ENCODE results near the gene UBQLNL. TPM values are rescaled to one million over a fixed set of nuclear protein-coding genes. Genes with fewer than 3 reads are reported as not detected.

Gene UBQLNL, protein sequence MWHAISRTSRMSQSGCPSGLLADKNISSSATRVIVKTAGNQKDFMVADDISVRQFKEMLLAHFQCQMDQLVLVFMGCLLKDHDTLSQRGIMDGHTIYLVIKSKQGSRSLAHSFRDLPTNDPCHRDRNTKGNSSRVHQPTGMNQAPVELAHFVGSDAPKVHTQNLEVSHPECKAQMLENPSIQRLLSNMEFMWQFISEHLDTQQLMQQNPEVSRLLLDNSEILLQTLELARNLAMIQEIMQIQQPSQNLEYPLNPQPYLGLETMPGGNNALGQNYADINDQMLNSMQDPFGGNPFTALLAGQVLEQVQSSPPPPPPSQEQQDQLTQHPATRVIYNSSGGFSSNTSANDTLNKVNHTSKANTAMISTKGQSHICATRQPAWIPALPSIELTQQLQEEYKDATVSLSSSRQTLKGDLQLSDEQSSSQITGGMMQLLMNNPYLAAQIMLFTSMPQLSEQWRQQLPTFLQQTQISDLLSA
- total RNA-seq, result under 1 TPM; 0.30 to 0.60 TPM

DNA sequence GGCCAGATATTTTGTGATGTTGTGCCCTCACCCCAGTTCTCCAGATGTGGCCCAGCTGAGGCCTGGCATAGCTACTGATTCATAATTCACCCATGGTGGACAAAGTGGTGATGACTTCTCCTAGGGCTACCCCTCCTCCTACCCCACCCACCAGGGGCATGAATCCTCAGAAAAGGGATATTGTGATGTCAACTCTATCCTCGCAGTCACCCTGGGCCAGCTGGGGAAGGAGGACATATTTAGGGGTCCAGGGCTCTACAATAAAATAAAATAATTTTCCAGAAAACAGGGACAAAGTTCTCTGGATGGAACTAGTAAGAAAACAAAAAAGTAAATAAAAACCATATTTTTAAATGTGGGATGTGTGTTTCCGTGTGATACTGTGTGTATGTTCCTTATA is at the start of gene UBQLNL:
UBQLNL (minus strand) TSS at position 101 of the 400 bp plus-strand sequence. CDS start 258 bp downstream, outside the sequence.
- POLR2A ChIA-PET, result no interaction called here
- DNase-seq, result no peak
- Mint-ChIP-seq H3K27me3 (no peaks in the 10 kb centered on the region), H3K4me1 (no peaks in the 10 kb centered on the region), H3K36me3 (no peaks in the 10 kb centered on the region), H3K27ac (no peak within 1 kb of the TSS), H3K9me3 (no peaks in the 10 kb centered on the region), H3K4me3 (no peak within 1 kb of the TSS)
- no peak for ATAC-seq (ENCODE audit: low read depth)

DNA sequence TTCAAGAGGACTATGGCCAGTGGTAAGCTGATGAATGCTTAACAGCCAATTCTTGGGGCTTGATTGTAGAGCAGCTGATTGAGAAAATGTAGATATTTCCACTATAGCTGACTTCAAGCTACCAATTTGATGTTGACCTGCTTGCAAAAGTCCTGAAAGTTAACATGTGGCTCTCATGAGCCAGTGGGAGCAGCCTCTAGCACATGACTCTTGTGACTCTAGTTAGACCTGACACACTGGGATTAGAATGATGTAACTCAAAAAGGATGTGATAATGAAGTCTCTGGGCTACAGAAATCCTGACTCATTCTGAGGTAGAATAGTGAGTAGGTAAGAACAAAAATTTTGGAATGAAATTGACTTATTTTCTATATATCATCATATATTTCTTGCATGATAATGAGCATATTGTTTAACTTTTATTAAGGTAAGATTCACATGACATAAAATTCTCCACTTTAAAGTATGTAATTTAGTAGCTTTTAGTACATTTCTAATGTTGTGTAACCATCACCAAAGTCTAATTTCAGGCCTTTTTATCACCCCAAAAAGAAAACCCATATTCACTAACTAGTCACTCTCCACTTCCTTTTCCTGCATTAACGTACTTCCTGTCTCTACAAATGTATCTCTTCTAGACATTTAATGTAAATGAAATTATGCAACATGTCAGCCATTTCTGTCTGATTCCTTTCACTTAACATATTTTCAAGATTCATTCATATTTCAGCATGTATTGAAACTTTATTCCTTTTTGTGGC is 47.9 kb upstream of the UBQLNL start:
- POLR2A ChIA-PET, result no interaction called here
- peak overlapping the region; percentile 48 for H3K4me3 Mint-ChIP-seq
- DNase-seq, result no peak
- H3K36me3 Mint-ChIP-seq, result peaks cover 10% of the 10 kb centered on the region
- H3K27ac Mint-ChIP-seq, result peak overlapping the region; percentile 28
- peaks cover 12% of the 10 kb centered on the region for H3K9me3 Mint-ChIP-seq
- peaks cover 6% of the 10 kb centered on the region for H3K4me1 Mint-ChIP-seq
- peaks cover 6% of the 10 kb centered on the region for H3K27me3 Mint-ChIP-seq
- no peak for ATAC-seq (ENCODE audit: low read depth)

DNA sequence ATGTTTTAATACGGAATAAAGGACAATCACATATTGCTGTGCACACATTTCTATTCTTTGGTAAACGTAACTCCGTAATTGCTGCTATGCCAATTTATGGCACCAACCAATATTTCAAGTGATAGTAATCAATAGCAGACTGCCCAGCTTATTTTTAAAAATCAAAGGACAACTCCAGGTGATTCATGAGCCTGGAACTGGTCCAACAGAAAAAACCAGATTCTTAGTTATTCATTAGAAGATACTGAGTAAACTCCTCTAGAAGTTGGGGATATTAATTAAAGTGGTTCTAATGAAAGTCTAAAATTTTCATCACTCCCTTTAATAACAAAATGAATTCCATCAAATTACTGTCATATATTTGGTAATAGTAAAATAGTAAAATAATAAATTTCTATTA is 41.3 kb upstream of the UBQLNL start:
- no peaks in the 10 kb centered on the region for H3K9me3 Mint-ChIP-seq
- no peaks in the 10 kb centered on the region for H3K36me3 Mint-ChIP-seq
- peaks cover 9% of the 10 kb centered on the region for H3K27me3 Mint-ChIP-seq
- DNase-seq (no peak), ATAC-seq (ENCODE audit: low read depth) (no peak)
- H3K27ac Mint-ChIP-seq, result no peak overlapping the region
- POLR2A ChIA-PET, result no interaction called here
- no peaks in the 10 kb centered on the region for H3K4me1 Mint-ChIP-seq
- no peak overlapping the region for H3K4me3 Mint-ChIP-seq

DNA sequence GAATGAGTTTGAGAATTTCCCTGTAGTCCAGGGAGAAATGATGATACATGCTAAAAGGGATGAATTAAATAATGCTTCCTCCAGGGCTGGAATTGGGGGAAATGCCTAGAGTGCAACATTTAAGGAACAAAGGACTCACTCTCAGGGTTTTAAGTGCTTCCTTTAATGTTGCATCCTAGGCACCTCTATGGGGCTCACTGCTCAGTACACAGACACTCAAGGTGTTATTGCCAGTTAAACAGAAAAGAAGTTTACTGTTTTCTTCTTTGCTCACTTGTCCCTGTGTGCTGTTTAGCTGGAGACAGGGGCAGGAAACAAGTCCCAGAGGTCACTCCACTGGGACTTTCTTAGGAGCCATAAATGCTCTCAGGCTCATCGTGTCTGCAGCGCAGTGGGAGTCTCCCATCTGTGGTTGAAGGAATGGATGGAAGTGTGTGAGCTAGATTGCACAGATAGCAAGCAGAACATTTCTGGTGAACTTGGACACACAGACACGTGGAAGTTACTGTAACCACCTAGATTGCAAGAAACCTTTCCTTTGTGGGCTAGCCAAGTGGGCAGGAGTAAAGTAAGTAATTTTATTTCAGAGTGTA is 40.2 kb upstream of the UBQLNL start:
- no peaks in the 10 kb centered on the region for H3K9me3 Mint-ChIP-seq
- DNase-seq (no peak), ATAC-seq (ENCODE audit: low read depth) (no peak)
- no peaks in the 10 kb centered on the region for H3K4me1 Mint-ChIP-seq
- peaks cover 9% of the 10 kb centered on the region for H3K27me3 Mint-ChIP-seq
- no peak overlapping the region for H3K4me3 Mint-ChIP-seq
- POLR2A ChIA-PET, result no interaction called here
- no peaks in the 10 kb centered on the region for H3K36me3 Mint-ChIP-seq
- H3K27ac Mint-ChIP-seq, result no peak overlapping the region

DNA sequence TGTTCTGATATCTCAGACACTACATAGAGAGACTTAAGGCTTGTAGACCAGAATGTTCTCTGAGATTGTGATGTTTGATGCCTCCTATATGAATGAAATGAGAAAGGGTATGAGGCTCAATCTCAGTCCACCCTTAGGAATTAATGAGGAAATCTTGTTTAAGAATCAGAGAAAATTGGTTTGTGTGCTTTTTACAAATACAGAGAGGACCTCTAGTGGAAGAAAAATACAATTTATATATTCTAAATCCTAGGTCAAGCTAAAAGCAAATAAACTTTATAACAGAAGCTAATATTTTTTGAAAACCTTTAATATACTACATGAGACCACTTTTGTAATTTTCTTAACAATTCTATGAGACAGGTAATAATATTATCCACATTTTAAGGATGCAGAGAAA is 36.8 kb upstream of the UBQLNL start:
- no peaks in the 10 kb centered on the region for H3K4me1 Mint-ChIP-seq
- H3K27ac Mint-ChIP-seq, result no peak overlapping the region
- DNase-seq (no peak), ATAC-seq (ENCODE audit: low read depth) (no peak)
- POLR2A ChIA-PET, result no interaction called here
- H3K36me3 Mint-ChIP-seq, result no peaks in the 10 kb centered on the region
- H3K27me3 Mint-ChIP-seq, result peaks cover 12% of the 10 kb centered on the region
- no peaks in the 10 kb centered on the region for H3K9me3 Mint-ChIP-seq
- no peak overlapping the region for H3K4me3 Mint-ChIP-seq

DNA sequence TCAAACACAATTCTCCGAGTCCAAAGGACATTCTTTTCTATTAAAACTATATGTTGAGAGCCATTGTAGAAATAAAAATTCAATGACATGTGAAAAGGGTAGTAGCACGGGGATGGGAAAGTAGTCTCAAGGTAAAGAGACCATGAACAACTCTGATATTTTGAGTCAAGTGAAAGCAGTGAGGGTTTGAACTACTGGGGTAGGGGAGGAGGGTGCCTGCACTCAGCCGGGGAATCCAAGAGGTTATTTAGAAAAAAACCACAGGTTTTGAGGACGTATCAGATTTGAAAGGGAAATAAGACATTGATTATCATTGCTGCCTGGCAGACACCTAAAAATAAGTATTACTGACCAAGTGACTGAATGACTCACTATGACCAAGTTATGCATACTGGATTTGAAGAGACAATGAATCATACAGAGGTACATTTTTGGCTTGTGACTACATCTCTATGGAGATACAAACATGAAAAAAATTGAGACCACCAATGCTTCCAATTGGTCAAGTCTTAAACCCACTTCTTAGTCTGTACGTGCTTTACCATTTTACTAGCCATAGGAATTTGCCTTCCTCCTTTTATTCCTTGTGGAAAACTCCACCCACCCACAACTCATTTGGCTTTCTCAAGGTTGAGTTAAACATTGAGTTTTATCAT is 34.1 kb upstream of the UBQLNL start:
- H3K9me3 Mint-ChIP-seq, result no peaks in the 10 kb centered on the region
- DNase-seq, result no peak
- no peaks in the 10 kb centered on the region for H3K4me1 Mint-ChIP-seq
- no peak overlapping the region for H3K27ac Mint-ChIP-seq
- H3K27me3 Mint-ChIP-seq, result peaks cover 3% of the 10 kb centered on the region
- no peak for ATAC-seq (ENCODE audit: low read depth)
- H3K4me3 Mint-ChIP-seq, result no peak overlapping the region
- H3K36me3 Mint-ChIP-seq, result no peaks in the 10 kb centered on the region
- POLR2A ChIA-PET, result no interaction called here

DNA sequence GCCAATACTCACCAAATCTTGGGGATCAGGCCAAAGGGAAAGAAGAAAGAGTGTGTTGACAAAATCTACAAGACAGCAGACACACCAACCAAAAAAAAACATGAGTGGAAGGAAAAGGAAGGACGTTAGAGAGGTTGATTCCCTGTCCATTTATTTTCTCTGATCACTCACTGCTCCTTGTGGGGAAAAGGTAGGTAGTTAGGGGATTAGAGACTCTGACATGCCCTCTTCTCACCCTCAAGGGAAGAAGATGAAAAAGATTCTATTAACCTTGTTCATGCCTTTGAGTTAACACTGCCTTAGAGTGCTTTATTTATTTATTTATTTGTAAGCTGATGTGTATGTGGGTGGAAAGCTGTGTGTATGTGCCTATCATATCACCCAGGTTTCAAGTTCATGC is 31.9 kb upstream of the UBQLNL start, which contains the start of gene OR52H1:
OR52H1 (minus strand) TSS at position 101 of the 400 bp plus-strand sequence. CDS start 3,035 bp downstream, outside the sequence.
- ATAC-seq (ENCODE audit: low read depth) (no peak), DNase-seq (no peak)
- Mint-ChIP-seq H3K9me3 (no peaks in the 10 kb centered on the region), H3K4me1 (no peaks in the 10 kb centered on the region), H3K36me3 (no peaks in the 10 kb centered on the region), H3K4me3 (no peak within 1 kb of the TSS), H3K27me3 (peaks cover 3% of the 10 kb centered on the region), H3K27ac (no peak within 1 kb of the TSS)
- POLR2A ChIA-PET, result no interaction called here

DNA sequence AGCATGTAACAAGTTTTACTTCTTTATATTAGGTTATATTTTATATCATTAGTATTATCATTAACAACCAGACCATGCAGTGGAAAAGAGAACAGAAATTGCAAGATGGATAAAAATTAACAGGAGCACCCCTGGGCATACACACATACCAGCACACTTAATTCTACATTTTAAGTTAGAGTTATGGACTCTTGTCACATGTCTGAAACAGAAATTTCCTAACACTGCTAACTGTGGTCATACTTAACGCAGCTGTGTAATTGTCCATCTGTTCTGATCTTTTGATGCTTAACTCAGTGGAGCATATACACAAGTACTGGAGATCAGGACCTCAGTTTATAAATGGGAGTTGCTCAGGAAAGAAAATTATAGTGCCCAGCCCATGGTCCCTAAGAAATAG is 31.5 kb upstream of the UBQLNL start:
- Mint-ChIP-seq H3K9me3 (no peaks in the 10 kb centered on the region), H3K4me1 (no peaks in the 10 kb centered on the region), H3K4me3 (no peak overlapping the region), H3K36me3 (no peaks in the 10 kb centered on the region), H3K27ac (no peak overlapping the region), H3K27me3 (peaks cover 3% of the 10 kb centered on the region)
- DNase-seq, result no peak
- POLR2A ChIA-PET, result no interaction called here
- ATAC-seq (ENCODE audit: low read depth), result no peak

DNA sequence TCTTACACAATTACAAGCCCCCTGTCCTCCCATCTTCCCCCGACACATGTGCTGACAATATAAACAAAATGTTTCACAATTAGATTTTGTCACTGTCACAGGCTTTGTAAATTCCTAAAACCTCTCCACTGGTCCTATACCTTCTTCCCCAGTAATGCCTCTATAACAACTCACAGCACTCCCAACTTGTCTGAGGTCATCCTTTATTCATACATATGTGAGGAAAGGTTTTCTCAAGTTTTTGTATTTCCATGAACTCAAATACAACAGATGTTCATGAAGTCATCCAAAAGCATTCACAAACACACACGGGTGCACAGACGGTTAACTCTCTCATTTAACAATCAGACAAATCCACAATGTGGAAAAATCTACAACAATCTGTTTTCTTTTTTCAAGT is 30.0 kb upstream of the UBQLNL start:
- peaks cover 6% of the 10 kb centered on the region for H3K27me3 Mint-ChIP-seq
- no peak overlapping the region for H3K27ac Mint-ChIP-seq
- POLR2A ChIA-PET, result no interaction called here
- ATAC-seq (ENCODE audit: low read depth), result no peak
- no peaks in the 10 kb centered on the region for H3K4me1 Mint-ChIP-seq
- H3K9me3 Mint-ChIP-seq, result no peaks in the 10 kb centered on the region
- H3K36me3 Mint-ChIP-seq, result no peaks in the 10 kb centered on the region
- no peak for DNase-seq
- H3K4me3 Mint-ChIP-seq, result no peak overlapping the region

DNA sequence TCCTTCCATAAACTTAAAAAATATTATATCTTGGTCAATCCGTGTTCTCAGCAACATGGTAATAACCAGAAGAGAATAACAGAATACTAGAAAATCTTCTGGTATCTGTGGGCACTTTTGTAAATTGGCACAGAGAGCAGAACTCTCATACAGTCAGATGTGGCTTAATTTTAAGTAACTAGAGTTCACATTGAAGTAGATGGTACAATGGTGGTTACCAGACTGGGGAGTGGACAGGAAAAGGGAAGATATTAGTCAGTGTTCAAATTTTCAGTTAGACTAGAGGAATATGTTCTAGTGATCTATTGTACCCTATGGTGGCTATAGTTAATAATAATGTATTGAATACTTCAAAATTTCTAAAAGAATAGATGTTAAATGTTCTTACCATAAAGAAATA is 24.9 kb upstream of the UBQLNL start:
- Mint-ChIP-seq H3K4me1 (no peaks in the 10 kb centered on the region), H3K36me3 (no peaks in the 10 kb centered on the region), H3K9me3 (peaks cover 4% of the 10 kb centered on the region), H3K27me3 (peaks cover 3% of the 10 kb centered on the region), H3K27ac (no peak overlapping the region), H3K4me3 (no peak overlapping the region)
- POLR2A ChIA-PET, result no interaction called here
- ATAC-seq (ENCODE audit: low read depth), result no peak
- no peak for DNase-seq

DNA sequence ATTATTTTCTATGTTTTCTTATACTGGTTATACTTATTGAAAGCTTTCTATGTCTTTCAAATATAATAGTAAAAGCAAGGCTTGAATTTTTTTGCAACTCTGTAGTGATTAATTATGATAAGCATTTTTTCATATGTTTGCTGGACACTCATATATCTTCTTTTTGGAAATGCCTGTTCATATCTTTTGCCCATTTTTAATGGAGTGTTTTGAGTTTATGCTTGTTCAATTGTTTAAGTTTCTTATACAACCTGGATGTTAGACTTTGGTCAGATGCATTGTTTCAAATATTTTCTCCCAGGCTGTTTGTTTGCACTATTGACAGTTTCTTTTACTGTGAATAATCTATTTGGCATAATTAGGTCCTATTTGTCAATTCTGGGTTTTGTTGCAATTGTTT is 20.0 kb upstream of the UBQLNL start:
- no peak for DNase-seq
- ATAC-seq (ENCODE audit: low read depth), result no peak
- Mint-ChIP-seq H3K4me1 (no peaks in the 10 kb centered on the region), H3K36me3 (no peaks in the 10 kb centered on the region), H3K9me3 (peaks cover 4% of the 10 kb centered on the region), H3K27me3 (peaks cover 2% of the 10 kb centered on the region), H3K27ac (no peak overlapping the region), H3K4me3 (no peak overlapping the region)
- POLR2A ChIA-PET, result no interaction called here

DNA sequence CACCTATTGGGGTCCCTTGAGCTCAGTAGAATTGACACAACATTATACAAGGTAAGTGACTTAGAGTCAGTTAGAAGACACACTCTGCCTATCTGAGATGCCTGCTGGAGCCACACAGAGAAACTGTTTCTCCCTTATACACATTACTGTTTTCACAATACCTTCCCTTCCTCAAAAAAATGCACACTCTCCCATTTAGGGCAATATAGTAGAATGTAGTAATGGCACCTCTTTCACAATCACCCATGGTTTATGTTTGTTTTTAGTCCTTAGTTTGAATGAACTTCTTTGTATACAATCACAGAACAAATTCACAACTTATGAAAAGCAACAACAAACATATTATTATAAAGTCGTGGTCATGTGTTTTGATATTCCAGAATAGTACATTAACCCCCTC is 17.5 kb upstream of the UBQLNL start:
- DNase-seq, result no peak
- Mint-ChIP-seq H3K4me1 (no peaks in the 10 kb centered on the region), H3K36me3 (no peaks in the 10 kb centered on the region), H3K9me3 (peaks cover 4% of the 10 kb centered on the region), H3K4me3 (no peak overlapping the region), H3K27me3 (peaks cover 2% of the 10 kb centered on the region), H3K27ac (no peak overlapping the region)
- POLR2A ChIA-PET, result no interaction called here
- ATAC-seq (ENCODE audit: low read depth), result no peak

DNA sequence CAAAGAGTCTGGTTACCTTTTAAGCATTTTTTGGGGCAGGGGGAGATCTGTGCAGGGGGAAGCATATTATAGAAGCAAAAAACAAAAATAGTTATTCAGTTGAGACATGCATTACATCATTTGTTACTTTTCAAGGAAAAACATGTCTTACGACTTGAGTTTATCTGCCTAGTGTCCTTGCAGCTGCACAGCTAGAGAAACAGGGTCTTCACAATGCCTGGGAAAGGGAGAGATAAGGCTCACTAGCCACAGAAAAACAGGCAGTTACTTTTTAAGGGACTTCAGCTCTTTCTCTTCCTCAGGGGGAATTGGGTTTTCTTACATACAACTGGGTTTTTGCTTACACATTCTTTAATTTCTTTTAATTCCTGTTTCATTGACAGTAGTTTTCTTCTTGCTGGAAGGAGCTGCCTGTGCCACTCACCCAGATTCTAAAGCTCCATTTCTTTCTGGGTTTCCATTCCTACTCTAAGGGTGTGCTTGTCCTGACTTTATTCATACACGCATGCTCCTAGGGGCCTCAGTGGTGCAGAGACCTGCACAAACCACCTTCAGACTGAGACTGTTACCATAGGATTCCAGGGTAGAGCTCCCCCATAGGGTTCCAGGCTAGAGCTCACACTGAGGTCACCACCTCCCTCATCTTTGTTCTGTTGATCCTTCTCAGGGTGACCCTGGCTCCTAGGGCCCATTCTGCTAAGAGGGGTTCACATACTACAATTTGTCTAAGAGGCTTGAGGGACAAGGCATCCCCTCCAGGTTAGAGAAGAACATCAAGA is 14.7 kb upstream of the UBQLNL start:
- POLR2A ChIA-PET, result no interaction called here
- no peaks in the 10 kb centered on the region for H3K9me3 Mint-ChIP-seq
- H3K27ac Mint-ChIP-seq, result no peak overlapping the region
- peaks cover 1% of the 10 kb centered on the region for H3K27me3 Mint-ChIP-seq
- no peak overlapping the region for H3K4me3 Mint-ChIP-seq
- no peaks in the 10 kb centered on the region for H3K36me3 Mint-ChIP-seq
- H3K4me1 Mint-ChIP-seq, result no peaks in the 10 kb centered on the region
- ATAC-seq (ENCODE audit: low read depth) (no peak), DNase-seq (no peak)
